ENCODE results near the gene SLK.

DNA sequence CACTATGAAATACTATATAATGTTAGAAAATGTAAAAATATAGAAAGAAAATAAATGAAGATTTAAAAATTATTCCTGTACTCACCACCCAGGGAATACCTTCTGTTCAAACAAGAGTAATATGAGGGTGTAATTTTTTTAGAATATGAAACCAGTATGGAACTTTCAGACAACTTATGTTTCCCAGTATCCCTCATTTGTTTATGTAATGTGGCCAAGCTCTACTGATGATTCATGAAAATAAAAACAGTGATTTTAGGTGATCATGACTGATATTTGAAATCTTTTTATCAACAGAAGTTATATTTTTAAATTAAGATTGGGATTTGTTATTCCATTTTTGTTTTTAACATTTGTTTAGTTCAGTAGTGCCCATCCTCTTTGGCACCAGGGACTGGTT is 18.8 kb downstream of the SLK start:
- TF ChIP-seq, protein P1, sequence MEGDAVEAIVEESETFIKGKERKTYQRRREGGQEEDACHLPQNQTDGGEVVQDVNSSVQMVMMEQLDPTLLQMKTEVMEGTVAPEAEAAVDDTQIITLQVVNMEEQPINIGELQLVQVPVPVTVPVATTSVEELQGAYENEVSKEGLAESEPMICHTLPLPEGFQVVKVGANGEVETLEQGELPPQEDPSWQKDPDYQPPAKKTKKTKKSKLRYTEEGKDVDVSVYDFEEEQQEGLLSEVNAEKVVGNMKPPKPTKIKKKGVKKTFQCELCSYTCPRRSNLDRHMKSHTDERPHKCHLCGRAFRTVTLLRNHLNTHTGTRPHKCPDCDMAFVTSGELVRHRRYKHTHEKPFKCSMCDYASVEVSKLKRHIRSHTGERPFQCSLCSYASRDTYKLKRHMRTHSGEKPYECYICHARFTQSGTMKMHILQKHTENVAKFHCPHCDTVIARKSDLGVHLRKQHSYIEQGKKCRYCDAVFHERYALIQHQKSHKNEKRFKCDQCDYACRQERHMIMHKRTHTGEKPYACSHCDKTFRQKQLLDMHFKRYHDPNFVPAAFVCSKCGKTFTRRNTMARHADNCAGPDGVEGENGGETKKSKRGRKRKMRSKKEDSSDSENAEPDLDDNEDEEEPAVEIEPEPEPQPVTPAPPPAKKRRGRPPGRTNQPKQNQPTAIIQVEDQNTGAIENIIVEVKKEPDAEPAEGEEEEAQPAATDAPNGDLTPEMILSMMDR (IDR thresholded peaks at IDR 0.05; ENCODE audit: low read depth, low read length): no peak
- no peak for TF ChIP-seq EZH2phosphoT487 (IDR thresholded peaks at IDR 0.05; ENCODE audit: low read depth)

All from OCI-LY3 (cell line).